Measurements from ENCODE around the gene MPDU1.

The MPDU1 gene

GRCh38 chr17:7589204-7589868, 5.7 kb downstream of the MPDU1 start:
- peaks cover 3% of the 10 kb centered on the region; the same call in 1 of the 2 replicates for H3F3A ChIP-seq (ENCODE audit: control insufficient read depth, insufficient read depth)
- peaks cover 84% of the 10 kb centered on the region for H3K36me3 ChIP-seq (ENCODE audit: control insufficient read depth, low read length)
- peaks cover 22% of the 10 kb centered on the region for H3K79me2 ChIP-seq (ENCODE audit: control insufficient read depth, low read length)
- H3K4me1 ChIP-seq (ENCODE audit: control insufficient read depth, low read length) = peaks cover 14% of the 10 kb centered on the region
- H3K27ac ChIP-seq (ENCODE audit: low read depth, low read length) = no peak overlapping the region
- no peak overlapping the region for H3K4me2 ChIP-seq (ENCODE audit: low read length)
- H3K4me3 ChIP-seq (ENCODE audit: low read length) = no peak overlapping the region
- no peaks in the 10 kb centered on the region for H4K20me1 ChIP-seq (ENCODE audit: control insufficient read depth, insufficient read depth, low read depth, low read length)
- H3K9me3 ChIP-seq (ENCODE audit: control insufficient read depth, insufficient read depth, low read length) = no peaks in the 10 kb centered on the region
- H3K27me3 ChIP-seq (ENCODE audit: control insufficient read depth, low read length) = no peaks in the 10 kb centered on the region
- H3K9me2 ChIP-seq (replicated peaks; ENCODE audit: control insufficient read depth, low read length) = no peaks in the 10 kb centered on the region
- no peak for TF ChIP-seq EZH2phosphoT487 (IDR thresholded peaks at IDR 0.05; ENCODE audit: borderline replicate concordance, low read length)
- TF ChIP-seq CTCF (IDR thresholded peaks at IDR 0.05; ENCODE audit: low read depth, low read length, poor library complexity, severe bottlenecking) = peak; percentile 56

DNA sequence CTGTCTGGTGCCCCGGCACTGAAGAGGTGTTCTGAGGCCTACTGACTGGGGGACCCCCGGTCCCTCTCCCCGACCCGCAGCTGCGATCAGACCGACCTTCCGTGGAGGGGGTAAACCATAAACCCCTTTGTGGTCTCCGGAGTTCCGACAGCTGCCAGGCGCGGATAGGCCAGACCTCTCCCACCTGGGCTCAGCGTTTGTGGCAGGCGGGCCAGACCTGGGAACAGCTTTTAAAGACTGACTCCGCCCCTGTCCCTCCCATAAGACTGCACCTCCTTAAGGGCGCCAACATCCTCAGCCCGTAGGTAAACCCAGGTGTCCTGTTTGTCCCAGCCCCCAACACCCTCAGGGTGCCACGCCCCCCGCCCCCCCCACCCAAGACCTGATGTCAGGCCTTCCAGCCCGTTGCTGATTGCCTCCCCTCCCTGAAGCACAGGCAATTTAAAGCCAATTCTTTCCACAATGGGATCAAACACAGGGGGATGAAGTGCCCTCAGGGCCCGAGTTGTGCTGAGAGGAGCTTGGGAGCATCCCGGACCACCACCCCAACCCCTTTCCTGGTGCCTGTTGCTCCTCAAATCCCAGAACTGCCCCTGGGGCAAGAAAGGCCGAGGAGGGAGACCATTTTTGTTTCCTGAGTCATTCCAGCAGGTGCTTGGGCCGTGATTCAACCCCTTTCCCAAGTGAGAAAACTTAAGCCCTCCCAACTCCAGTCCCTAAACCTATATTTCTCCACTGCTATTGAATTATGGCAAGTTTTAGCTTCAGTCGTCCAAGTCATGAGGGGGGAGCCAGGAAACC, 6.4 kb downstream of the MPDU1 start, which contains the start of gene SOX15:
Gene SOX15 (minus strand): TSS at position 204 of the 801 bp plus-strand sequence. CDS start 418 bp downstream, outside the sequence.
- peaks cover 3% of the 10 kb centered on the region; the same call in 1 of the 2 replicates for H3F3A ChIP-seq (ENCODE audit: control insufficient read depth, insufficient read depth)
- no peaks in the 10 kb centered on the region for H3K27me3 ChIP-seq (ENCODE audit: control insufficient read depth, low read length)
- H3K9me3 ChIP-seq (ENCODE audit: control insufficient read depth, insufficient read depth, low read length) = no peaks in the 10 kb centered on the region
- no peak for TF ChIP-seq CTCF (IDR thresholded peaks at IDR 0.05; ENCODE audit: low read depth, low read length, poor library complexity, severe bottlenecking)
- TF ChIP-seq EZH2phosphoT487 (IDR thresholded peaks at IDR 0.05; ENCODE audit: borderline replicate concordance, low read length) = no peak
- peaks cover 9% of the 10 kb centered on the region for H3K4me1 ChIP-seq (ENCODE audit: control insufficient read depth, low read length)
- no peak within 1 kb of the TSS for H3K4me3 ChIP-seq (ENCODE audit: low read length)
- no peaks in the 10 kb centered on the region for H3K9me2 ChIP-seq (replicated peaks; ENCODE audit: control insufficient read depth, low read length)
- H3K79me2 ChIP-seq (ENCODE audit: control insufficient read depth, low read length) = peaks cover 15% of the 10 kb centered on the region
- H3K4me2 ChIP-seq (ENCODE audit: low read length) = no peak within 1 kb of the TSS
- no peak within 1 kb of the TSS for H3K27ac ChIP-seq (ENCODE audit: low read depth, low read length)
- H3K36me3 ChIP-seq (ENCODE audit: control insufficient read depth, low read length) = peaks cover 87% of the 10 kb centered on the region
- no peaks in the 10 kb centered on the region for H4K20me1 ChIP-seq (ENCODE audit: control insufficient read depth, insufficient read depth, low read depth, low read length)

- TF ChIP-seq CTCF (IDR thresholded peaks at IDR 0.05; ENCODE audit: low read depth, low read length, poor library complexity, severe bottlenecking) (no peak), EZH2phosphoT487 (IDR thresholded peaks at IDR 0.05; ENCODE audit: borderline replicate concordance, low read length) (no peak)
- Histone ChIP-seq H3K27me3 (ENCODE audit: control insufficient read depth, low read length) (no peaks in the 10 kb centered on the region), H3K4me3 (ENCODE audit: low read length) (no peak overlapping the region), H3K4me1 (ENCODE audit: control insufficient read depth, low read length) (peaks cover 2% of the 10 kb centered on the region), H3K79me2 (ENCODE audit: control insufficient read depth, low read length) (peaks cover 8% of the 10 kb centered on the region), H4K20me1 (ENCODE audit: control insufficient read depth, insufficient read depth, low read depth, low read length) (no peaks in the 10 kb centered on the region), H3K9me3 (ENCODE audit: control insufficient read depth, insufficient read depth, low read length) (no peaks in the 10 kb centered on the region), H3K9me2 (replicated peaks; ENCODE audit: control insufficient read depth, low read length) (no peaks in the 10 kb centered on the region), H3K36me3 (ENCODE audit: control insufficient read depth, low read length) (peaks cover 89% of the 10 kb centered on the region), H3F3A (ENCODE audit: control insufficient read depth, insufficient read depth) (peaks cover 3% of the 10 kb centered on the region; the same call in 1 of the 2 replicates), H3K27ac (ENCODE audit: low read depth, low read length) (no peak overlapping the region), H3K4me2 (ENCODE audit: low read length) (no peak overlapping the region)
These were observed 7.1 kb downstream of the MPDU1 start for GRCh38 chr17:7590743-7591142.

Measured in DOHH2 (cell line).